Stimulated activated CD4-positive, alpha-beta T cell treated with anti-CD3 and anti-CD28 coated beads, Interleukin-2, amount 100 ng/mL, for 48 hours (primary cell): ENCODE data around the gene CDK11B.
A peak's percentile ranks its signal among the peaks of the same experiment; 100 is the strongest.
"Not testable (repeated sequence)": the region's sequence is repeated elsewhere in the genome, so short reads cannot be mapped to it uniquely, and the experiment has no call there.

Experiments used
- DNase-seq, 2 donors: peaks; one replicate each; pipeline ENCODE4 v3.0.0-alpha.2; 2020

Gene CDK11B

DNA sequence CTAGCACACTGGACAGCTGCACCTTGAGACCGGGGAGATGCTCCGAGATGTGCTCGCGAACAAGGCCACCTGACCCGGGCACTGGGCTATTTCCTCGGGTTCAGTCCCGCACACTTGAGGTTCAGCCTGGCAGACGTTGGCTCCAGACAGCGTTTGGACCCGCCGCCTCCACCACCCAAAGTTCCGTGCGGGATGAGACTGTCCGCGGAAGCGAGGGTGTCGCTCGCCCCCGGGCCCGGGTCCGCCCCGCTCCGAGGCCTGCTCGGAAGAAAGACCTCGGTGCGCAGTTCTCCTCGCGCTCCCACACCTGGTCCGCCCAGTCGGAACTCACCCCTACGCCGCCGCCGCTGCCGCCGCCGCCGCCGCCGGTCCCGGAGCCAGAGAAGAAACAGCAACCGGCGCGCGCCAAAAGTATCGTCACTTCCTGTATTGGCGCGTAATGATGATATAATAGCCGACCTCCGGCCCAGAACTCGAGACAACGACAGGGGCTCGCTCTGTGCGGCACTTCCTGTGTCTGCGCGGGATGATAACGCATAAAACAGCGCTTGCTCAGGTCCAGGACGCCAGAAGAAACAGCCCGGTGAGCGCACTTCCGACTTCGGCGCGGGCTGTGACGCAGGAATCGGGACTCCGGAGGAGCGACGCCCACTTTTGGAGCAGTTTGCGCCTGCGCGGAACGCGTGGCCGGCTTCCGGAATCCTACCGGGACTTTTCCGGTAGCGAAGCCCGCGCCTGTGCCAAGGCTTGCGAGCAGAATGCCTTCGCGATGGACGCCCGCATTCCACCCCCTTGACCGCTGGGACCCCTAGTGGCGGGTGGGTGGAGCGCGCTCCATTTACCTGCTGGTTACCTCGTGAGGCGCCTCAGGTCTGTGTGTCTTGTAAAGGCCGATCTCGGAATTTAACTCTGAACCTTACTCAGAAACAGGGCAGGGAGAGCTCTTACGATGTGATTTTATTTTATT is at the start of gene CDK11B:
Gene CDK11B (minus strand): TSS at position 422 of the 967 bp plus-strand sequence. CDS start 1,519 bp downstream, outside the sequence.
- DNase-seq = peak; percentile 88 to 100

DNA sequence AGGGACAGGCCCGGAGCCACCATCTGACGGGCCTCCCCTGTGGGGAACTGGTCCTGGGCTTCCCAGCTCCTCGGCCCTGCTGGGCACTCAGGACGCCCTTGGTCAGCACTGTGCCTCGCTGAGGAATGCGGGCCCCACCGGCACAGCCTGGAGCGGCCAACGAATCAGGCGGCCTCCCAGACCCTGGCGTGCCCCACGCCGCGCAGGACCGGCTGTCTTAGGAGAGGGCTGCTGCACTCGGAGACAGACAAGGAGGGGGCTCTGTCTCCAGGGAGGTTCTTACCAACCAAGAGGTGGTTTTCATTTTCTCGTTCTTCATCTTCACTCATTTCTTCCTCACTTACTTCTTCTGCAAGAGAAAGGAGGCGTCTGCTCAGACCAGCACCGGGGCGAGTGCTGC is 49.1 kb upstream of the CDK11B start:
- DNase-seq = not testable (repeated sequence)

DNA sequence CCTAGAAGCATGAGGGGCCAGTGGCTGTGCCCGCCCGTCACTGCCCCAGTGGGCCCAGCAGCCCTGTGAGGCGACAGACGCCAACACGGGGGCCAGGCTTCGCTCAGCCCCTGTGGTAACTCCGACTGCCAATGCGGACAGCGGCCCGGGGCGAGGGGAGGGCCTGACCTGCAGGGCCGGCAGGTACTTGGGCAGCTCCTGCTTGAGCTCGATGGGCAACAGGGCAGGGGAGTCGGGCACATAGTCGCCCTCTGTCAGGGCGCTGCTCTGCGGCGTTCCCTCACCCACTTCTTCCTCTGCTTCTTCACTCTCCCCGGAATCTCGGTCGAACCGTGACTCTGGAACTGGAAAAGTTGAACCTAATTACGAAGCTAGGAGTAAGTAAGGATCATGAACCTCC is 48.4 kb upstream of the CDK11B start:
- DNase-seq = not testable (repeated sequence)

DNA sequence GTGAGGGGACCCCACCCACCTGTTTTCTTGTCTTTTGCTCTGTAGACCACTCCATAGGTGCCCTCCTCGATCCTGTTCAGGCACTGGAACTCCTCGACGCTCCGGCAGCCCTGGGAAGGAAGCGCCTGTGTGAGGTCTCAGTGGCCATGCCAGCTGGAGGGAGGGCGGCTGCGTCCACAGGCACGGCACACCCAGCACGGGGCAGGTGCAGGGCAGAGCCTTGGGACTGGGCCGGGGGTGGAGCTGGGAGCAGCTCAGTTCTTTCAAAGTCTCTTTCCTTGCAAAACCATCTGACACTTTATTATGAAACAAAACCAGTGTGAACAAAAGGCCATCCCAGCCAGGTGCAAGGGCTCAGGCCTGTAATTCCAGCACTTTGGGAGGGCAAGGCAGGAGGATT is 46.8 kb upstream of the CDK11B start:
- not testable (repeated sequence) for DNase-seq

DNA sequence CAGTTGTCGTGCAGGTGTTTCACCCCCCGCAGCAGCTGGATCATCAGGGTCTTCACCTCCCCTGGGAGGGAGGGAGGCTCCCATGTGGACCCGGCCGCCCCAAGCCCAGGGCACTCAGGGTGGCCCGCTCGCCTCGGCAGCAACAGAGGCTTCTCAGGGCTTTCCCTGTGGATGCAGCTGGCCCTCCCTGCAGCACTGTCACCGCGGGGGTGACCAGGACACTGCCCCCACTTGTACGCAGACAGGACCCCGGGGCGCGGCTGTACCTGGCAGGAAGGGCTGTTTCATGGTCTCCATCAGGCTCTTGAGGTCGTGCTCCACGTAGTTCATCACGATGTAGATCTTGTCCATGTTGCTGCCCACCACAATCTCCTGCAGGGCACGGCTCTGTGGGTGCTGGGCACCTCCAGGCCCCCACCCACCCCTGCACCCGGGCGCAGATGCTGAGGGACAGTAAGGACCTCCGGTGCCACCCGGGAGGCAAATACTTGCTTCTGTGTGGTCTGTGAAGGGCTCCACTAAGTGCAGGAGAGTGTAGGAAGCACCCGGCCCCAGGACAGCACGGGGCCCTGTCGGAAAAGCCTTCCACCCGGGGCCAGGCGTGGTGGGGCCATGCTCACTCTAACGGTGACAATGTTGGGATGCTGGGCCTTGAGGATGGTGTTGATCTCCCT is 45.6 kb upstream of the CDK11B start:
- not testable (repeated sequence) for DNase-seq

DNA sequence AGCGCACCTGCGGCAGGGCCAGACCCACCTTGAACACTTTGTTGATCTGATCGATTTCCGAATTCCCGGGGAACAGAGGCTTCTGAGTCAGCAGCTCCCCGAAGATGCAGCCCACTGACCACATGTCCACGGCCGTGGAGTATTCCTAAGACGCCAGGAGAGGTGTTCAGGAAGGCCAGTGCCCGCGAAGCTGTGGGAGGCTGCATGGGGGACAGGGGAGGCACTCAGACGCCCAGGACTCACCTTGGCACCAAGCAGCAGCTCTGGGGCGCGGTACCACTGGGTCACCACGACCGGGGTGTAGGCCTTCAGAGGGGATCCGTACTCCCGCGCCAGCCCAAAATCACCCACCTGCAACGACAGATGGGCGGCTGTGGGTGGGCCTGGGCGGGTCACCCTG is 45.0 kb upstream of the CDK11B start:
- no peak for DNase-seq

DNA sequence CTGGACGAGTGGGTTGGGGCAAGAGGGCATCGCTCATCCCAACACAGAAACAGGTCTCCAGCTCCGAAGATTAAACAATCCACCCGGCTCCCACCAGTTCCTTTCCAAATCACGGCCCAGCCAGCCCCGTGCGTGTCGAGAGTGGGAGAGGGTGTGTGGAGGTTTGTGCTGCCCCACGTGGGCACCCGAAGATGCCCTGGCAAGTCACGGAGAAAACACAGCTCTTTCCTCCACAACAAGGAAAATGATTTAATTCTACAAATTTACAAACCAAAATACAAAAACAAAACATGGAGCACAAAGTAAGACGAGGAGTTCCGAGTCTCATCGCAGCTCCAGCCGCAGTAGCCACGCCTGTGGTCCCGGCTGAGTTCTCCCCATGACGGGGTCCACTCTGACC is 43.7 kb upstream of the CDK11B start:
- DNase-seq = not testable (repeated sequence)

DNA sequence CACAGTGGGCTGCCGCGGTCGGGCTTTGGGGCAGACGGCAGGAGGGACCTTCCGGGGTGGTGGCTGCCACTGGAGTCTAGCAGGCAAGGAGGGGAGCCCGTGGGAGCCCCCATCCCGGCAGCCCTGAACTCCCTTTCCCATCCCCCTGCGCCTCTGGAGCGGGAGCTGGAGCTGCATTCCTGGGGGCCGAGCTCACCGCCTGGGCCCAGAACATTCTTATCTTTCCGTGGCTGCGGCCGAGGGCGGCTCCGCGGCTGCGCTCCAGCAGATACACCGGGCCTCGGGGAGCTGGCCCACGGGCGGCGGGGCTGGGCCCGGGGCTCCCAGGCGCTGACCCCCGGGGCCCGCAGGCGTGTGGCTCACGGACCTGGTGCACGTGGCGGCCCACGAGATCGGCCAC is 41.8 kb upstream of the CDK11B start:
- not testable (repeated sequence) for DNase-seq

DNA sequence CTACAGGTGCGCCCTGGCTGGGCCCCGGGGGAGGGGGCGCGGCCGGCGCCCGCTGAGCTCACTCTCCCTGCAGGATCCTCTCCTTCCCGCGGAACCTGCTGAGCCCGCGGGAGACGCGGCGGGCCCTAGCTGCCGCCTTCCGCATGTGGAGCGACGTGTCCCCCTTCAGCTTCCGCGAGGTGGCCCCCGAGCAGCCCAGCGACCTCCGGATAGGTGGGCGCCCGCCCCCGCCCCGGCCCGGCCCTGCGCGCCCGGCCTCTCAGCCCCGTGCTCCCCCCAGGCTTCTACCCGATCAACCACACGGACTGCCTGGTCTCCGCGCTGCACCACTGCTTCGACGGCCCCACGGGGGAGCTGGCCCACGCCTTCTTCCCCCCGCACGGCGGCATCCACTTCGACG is 41.3 kb upstream of the CDK11B start:
- not testable (repeated sequence) for DNase-seq

DNA sequence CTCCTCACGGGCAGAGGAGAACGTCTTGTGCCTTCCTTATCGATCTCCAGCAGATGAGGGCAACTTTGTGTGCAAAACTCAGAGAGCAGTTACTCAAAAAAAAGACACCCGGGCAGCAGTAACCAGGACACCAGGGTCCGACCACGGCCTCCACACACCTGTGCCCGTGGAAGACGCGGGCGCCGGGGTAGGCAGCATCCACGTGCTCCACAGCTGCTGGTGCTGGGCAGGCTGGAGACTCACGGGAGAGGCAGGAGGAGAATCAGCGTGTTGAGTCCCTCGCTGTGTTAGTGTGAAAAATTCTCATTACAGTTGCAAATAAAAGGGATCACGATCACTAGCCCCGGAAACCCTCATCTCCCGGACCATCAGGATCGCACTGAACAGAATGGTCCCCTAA is 40.3 kb upstream of the CDK11B start:
- DNase-seq = not testable (repeated sequence)

DNA sequence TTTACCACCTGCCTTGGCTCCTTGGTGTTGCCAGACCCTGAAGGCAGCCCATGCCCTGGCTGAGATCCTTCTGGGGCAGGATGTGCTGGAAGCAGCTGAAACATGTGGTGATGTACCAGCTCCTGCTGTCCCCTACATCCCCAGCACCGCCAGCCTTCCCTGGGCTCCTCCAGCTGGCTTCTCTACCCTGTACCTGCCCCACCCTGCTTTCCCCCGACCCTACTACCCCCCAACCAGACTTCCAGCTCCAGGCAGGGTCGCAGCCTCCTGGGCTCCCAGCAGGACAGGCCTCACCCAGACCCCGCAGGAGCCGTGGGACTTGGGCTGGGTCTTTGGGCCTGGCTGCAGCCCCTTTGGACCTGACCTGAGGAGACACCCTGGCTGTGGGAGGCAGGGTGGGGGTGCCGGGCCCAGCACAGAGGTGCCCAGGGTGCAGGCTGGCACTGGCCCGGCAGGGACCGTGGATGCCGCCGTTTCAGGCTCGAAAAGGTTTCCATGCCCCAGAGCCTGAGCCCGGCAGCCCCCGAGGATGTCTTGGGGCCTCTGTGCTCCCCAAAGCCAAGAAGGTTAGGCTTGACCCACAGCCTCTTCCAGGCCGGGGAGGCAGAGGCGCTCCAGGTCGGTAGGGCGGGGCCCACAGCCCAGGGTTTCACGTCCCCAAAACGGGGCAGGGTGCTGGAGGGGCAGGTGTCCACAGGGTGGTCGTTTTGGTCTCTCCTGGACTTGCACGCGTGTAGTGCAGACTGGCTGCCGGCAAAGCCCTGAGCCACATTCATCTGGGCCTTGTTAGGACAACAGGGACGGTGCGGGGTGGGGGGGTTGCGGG is 38.8 kb upstream of the CDK11B start:
- not testable (repeated sequence) for DNase-seq

DNA sequence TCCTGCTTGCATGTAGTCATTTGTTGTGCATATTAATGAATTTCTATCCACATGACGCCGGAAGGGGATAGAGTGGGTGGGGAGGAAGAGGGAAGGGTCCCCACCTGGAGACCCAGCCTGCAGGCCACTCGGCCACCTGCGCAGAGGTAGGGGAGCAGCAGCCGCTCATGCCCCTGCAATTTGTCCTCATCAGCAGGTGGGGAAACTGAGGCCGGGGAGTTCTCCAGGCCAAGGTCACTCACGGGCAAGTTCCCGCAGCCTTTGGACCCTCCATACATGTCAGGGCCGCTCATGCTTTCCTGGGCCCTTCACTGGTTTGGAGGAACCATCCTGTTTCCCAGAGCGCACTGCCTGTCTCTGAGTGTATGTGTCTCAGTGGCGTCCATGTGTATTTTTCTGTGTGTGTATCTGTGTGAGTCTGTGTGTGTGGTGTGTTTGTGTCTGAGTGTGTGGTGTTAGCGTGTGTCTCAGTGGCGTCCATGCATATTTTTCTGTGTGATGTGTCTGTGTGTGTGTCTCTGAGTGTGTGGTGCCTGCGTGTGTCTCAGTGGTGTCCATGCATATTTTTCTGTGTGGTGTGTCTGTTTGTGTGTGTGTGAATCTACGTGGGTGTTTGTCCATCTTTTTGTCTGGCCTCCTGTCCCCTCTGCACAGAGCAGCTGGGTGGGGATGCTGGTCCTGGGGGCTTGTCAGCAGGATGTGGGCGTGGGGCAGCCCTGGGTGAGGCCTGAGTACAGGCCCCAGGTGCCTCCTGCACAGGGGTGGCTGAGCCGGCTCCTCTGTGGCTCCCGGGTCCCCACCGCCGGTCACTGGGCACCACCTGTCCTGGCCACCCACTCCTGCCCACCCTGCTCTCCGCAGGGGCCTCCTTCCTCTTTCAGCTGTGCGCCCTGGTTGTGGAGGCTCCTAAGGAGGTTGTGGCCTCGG is 37.9 kb upstream of the CDK11B start:
- DNase-seq = not testable (repeated sequence)

DNA sequence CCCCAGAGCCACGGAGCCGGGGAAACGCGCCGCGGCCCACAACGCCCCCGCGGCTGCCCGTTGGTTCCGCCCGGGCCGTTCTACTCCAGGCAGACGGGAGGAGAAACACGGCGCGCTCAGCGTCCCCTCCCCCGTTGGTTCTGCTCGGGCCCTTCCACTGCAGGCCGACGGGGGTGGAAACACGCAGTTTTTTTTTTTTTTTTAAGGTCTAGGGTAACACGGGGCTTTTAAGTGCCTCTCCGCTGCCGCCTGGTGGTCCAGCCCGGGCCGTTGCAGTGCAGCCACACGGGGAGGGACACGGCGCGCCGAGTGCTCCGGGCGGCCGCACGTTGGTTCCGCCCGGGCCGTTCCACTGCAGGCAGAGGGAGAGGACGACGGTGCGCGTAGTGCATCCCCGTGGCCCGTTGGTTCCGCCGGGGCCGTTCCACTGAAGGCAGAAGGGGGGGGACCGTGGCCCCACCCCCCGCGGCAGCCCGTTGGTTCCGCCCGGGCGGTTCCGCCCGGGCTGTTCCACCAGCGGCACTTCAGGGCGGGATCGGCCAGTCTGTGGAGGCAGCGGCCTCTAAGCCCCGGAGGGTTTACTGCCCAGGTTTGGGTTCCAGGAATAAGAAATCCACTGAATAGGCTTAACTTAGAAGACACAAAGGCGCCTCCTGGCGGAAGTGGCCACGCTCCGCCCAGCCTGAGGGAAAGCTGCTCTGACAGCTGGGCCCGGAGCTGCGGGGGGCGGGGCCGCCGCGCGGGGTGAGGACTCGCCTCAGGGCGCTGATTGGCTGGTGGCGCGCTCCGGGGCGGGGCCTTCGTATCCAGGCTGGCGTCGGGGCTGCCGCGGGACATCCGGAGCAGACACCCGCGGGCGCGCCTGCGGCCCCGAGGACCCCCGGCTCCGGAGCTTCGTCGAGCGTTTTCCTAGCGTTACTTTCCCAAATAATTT is 34.2 kb upstream of the CDK11B start, which contains the start of gene SLC35E2B:
Gene SLC35E2B (minus strand): TSS at position 82 of the 934 bp plus-strand sequence. CDS start 16,096 bp downstream, outside the sequence.
- DNase-seq = peak; percentile 52 to 96

DNA sequence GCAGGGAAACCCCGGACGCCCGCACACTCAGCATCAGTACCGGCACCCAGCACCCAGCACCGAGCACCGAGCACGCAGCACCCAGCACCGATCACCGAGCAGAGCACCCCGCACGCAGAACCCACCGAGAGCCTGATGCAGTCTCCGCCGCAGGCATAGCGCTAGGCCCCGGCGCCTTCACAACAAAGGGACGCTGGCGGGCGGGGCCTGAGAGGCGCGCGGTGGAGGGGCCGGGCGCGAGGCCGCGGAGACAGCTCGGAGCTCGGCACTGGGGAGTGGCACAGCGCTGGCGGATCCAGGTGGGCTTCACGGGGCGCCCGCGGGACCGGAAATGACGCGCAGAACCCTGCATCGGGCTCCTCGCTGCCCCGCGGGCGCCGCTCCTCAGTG is 33.5 kb upstream of the CDK11B start:
- DNase-seq = peak in 1 of 2 donors; percentile 78

DNA sequence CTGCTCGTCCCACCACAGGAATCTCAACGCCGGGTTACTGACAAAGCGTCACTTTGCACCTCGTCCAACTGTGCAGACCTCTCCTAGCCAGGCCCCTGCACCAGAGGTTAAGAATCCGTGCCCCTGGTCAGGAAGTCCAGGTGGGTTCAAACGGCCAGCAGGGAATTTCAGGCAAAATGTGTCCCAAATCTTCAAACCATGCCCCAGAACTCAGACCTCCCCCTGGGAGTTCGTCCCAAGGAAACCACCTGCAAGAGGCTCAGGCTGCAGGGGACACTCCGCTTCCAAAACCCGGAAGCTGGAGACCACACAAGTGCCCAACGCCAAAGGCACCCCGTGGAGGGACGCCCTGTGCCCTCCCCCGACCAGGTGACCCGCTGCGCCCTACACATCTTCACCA is 32.6 kb upstream of the CDK11B start:
- not testable (repeated sequence) for DNase-seq

DNA sequence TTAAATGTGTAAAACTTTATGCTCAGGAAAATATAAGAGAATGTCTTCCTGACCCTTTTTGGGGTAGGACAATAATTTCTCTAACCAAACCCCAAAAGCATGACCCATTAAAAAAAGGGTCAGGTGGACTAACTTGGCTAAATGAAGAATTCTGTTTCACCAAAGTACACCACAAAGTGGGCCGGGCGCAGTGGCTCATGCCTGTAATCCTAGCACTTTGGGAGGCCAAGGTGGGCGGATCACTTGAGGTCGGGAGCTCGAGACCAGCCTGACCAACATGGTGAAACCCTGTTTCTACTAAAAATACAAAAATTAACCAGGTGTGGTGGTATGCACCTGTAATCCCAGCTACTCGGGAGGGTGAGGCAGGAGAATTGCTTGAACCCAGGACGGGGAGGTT is 30.7 kb upstream of the CDK11B start:
- DNase-seq = not testable (repeated sequence)

DNA sequence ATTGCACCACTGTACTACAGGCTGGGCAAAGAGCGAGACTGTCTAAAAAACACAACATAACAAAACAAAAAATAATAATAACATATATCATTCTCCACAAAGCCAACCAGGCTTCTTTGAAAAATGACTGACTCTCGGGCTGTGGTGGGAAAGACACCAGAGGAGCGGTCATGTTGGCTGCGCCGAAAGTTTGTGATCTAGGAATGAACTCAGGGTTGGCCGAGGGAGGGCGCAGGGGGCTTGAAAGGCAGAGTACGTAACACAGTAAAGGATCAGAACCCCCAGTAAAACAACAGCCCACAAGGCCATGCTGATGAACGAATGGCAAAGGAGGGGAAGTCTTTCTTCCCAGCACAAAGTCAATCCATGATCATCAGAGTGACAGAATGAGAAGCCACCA is 29.0 kb upstream of the CDK11B start:
- no peak for DNase-seq

DNA sequence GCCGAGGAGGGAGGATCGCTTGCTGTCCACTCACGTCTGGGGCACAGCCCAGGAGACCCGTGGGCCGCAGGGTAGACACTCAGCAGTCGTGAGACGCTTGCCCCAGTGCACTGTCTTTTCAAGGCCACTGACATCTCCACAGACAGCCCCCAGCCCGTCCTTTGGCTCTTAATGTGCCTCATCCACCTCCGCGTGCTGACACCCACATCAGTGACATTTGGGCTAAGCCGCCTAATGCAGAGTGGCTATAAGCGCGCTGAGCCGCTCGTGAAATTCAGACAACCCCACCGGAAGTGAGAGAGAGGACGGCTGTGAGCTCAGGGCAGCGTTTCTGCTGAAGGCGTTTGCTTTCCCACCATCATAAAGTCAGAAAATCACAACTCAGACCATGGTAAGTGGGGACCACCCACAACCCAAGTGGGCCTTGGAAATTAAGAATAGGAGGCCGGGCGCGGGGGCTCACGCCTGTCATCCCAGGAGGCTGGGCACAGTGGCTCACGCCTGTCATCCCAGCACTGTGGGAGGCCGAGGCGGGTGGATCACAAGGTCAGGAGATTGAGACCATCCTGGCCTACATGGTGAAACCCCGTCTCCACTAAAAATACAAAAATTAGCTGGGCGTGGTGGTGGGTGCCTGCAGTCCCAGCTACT is 25.4 kb upstream of the CDK11B start:
- DNase-seq = no peak

DNA sequence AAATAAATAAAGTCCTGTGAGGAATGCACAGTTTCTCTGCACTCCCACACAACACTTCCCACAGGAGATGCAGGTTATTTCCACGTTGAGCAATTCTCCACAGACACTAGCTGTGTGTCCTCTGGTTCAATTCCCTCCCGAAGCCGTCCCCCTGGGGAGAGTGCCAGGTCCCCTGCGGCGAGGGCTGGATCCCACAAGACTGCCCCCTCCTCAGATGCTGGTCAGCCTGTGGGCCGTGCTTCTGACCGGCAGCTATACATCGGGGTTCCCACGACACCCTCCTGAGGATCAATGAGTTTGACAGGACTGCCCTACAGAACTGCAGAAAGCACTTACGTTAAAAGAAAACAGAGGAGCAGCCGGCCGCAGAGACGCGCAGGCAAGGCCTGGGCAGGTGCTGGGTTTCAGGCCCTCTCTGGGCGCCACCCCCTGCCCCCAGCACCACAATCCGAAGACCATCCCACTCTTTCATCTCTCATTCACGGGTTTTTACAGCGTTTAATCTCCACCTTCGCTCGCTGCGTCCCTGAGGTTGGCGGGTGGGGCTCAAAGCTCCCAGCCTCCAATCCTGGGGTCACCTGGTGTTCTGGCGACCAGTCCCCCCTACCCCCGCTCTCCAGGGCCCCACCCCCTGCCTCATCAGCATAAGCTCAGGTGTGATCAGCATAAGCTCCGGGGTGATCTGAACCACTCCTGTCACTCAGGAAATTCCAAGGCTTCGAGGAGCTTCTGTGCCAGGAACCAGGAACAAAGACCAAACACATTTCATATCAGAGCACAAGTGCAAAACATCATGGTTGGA is 24.5 kb upstream of the CDK11B start:
- DNase-seq = no peak
